Measurements from ENCODE around the gene LPCAT1.

Gene LPCAT1

DNA sequence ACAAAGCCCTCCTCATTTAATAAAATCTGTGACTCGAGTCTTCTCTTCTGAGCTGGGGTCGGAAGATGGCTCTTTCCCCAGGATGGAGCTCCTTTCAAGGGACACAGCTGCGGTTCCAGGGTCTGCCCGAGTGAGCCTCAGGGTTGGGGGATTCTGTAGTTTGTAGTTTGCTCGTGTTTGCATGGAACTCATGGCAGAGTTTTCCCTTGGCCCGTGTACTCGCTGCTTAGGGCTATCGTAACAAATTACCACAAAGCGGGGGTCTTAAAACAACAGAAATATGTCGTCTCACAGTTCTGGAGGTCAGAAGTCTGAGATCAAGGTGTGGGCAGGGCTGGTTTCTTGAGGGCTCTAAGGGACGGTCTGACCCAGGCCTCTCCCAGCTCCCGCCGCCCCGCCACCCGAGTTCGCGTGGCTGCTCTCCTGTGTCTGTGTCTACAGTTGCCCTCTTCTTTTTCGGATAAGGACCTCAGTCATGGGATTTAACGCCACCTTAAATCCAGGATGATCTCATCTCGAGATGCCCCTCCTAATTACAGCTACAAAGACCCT lies 13.9 kb upstream of the LPCAT1 start:
- H3K36me3 ChIP-seq = no peaks in the 10 kb centered on the region
- no peaks in the 10 kb centered on the region for H3K27me3 ChIP-seq
- DNase-seq = no peak
- H3K9me3 ChIP-seq = no peaks in the 10 kb centered on the region
- intact Hi-C loops (cut with DNase I; ENCODE audit: low total_unique reads) = no loop called here
- no peak overlapping the region for H3K27ac ChIP-seq
- TF ChIP-seq, protein P1, sequence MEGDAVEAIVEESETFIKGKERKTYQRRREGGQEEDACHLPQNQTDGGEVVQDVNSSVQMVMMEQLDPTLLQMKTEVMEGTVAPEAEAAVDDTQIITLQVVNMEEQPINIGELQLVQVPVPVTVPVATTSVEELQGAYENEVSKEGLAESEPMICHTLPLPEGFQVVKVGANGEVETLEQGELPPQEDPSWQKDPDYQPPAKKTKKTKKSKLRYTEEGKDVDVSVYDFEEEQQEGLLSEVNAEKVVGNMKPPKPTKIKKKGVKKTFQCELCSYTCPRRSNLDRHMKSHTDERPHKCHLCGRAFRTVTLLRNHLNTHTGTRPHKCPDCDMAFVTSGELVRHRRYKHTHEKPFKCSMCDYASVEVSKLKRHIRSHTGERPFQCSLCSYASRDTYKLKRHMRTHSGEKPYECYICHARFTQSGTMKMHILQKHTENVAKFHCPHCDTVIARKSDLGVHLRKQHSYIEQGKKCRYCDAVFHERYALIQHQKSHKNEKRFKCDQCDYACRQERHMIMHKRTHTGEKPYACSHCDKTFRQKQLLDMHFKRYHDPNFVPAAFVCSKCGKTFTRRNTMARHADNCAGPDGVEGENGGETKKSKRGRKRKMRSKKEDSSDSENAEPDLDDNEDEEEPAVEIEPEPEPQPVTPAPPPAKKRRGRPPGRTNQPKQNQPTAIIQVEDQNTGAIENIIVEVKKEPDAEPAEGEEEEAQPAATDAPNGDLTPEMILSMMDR (IDR thresholded peaks at IDR 0.05) = no peak
- H3K4me1 ChIP-seq = peaks cover 0 to 15% (median 3%) of the 10 kb centered on the region in 4 donors
- H3K4me3 ChIP-seq = no peak overlapping the region

DNA sequence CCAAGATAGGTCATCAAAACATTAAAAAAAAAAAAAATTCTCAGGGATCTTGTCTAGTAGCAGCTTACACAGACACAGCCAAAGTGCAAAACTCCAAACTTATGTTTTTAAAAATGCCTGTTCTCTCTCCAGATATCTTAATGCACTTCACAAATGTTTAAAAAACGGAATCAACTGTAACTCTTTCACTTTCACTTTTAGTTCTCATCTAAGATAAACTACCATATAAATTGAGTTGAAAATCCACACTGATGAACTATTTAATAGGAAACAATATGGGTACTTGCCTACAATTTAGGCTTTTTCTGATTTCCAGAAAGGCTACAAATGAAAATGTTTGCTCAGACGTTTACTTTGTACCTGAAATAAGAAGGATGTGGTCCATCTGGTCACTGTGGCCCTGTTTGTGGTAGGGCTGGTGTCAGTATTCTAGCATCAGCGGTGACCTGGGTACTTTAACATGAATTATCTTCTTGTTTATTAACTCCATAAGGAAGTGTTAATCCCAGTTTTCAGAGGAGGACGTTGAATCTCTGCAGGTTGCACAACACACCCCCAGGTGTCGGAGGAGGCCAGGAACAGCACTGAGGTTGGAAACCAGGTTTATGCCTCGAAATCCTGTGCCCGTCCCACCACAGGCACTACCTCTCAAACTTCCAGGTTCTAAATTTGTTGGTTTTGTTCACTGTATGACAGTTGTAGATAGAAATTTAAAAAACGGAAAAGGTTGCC lies 13.3 kb upstream of the LPCAT1 start:
- DNase-seq = no peak
- TF ChIP-seq, protein P1 (IDR thresholded peaks at IDR 0.05) = no peak
- peaks cover 0 to 8% (median 1%) of the 10 kb centered on the region in 4 donors for H3K4me1 ChIP-seq
- H3K4me3 ChIP-seq = peak overlapping the region; percentile 16 to 29
- H3K36me3 ChIP-seq = no peaks in the 10 kb centered on the region
- H3K9me3 ChIP-seq = no peaks in the 10 kb centered on the region
- intact Hi-C loops (cut with DNase I; ENCODE audit: low total_unique reads) = no loop called here
- peak overlapping the region in 1 of 2 donors; percentile 22 for H3K27ac ChIP-seq
- H3K27me3 ChIP-seq = no peaks in the 10 kb centered on the region

DNA sequence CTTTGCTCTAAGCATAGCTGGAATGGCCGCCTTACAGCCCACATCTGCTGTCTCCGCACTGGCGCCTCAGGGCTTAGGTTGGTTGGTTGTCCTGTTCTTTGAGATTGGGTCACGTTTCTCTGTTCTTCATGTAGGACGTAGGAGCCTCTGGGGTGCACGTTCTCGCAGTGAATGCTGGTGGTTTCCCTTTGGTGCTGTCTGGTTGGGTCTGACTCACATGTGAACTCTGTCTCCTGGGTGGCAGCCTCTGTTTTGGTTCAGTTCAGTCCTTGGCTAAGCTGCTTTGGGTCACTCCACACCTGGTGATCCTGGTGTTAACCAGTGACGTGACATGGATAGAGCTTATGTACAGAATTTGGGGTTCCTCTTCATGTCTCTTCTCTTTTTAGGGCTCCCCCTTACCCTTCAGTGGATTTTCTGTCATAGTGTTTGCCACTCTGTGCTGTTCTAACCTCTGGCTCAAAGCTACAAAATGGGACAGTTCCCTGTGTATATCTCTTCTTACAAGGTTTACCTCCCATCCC lies 12.6 kb upstream of the LPCAT1 start:
- H3K4me3 ChIP-seq = peak overlapping the region; percentile 16 to 29

DNA sequence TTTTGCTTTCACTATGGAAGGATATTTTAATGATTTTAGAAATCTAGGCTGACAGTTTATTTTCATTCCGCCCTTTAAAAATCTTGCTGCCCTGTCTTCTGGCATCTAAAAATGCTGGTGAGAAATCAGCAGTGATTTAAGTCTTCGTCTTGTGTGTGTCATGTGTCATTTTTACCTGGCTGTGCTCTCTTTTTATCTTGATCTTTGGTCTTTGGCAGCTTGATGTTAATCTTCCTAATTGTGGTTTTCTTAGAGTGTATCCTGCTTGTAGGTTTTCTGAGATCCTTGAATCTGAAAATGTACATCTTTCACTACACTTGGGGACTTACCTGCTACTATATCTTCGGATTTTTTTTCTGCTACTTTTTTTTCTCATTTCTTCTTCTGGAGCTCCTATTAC lies 11.9 kb upstream of the LPCAT1 start:
- intact Hi-C loops (cut with DNase I; ENCODE audit: low total_unique reads) = no loop called here
- no peak overlapping the region for H3K27ac ChIP-seq
- TF ChIP-seq, protein P1 (IDR thresholded peaks at IDR 0.05) = no peak

More for the DNA sequence above, 12.6 kb upstream of the LPCAT1 start:
- Histone ChIP-seq H3K36me3 (no peaks in the 10 kb centered on the region), H3K27me3 (no peaks in the 10 kb centered on the region), H3K9me3 (no peaks in the 10 kb centered on the region), H3K27ac (peak overlapping the region in 1 of 2 donors; percentile 22), H3K4me1 (peaks cover 0 to 2% (median under 1%) of the 10 kb centered on the region in 4 donors)
- TF ChIP-seq, protein P1 (IDR thresholded peaks at IDR 0.05) = no peak
- peak; percentile 19 to 60 for DNase-seq
- intact Hi-C loops (cut with DNase I; ENCODE audit: low total_unique reads) = no loop called here

DNA sequence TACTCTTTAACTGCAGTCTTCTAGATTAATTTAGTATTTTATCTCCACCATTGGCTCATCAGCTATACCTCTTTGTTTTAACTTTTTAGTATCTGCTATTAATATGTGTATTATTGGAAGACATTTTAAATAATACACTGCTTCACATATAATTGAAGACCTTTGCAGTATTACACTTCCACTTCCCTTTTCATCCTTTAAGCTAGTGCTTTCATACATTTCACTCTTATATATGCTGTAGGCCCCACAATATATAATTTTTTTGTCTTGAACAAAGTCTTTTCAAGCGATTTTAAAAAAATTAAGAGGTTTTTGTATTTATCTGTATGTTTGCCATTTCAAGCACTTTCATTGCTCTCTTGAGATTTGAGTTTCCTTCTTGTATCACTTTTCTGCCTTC lies 8.6 kb upstream of the LPCAT1 start:
- Histone ChIP-seq H3K4me1 (peaks cover 0 to 2% (median 0%) of the 10 kb centered on the region in 4 donors), H3K4me3 (no peak overlapping the region), H3K27me3 (no peaks in the 10 kb centered on the region), H3K27ac (no peak overlapping the region), H3K36me3 (no peaks in the 10 kb centered on the region), H3K9me3 (no peaks in the 10 kb centered on the region)
- TF ChIP-seq, protein P1 (IDR thresholded peaks at IDR 0.05) = no peak
- DNase-seq = no peak
- intact Hi-C loops (cut with DNase I; ENCODE audit: low total_unique reads) = no loop called here

More for the DNA sequence above, 11.9 kb upstream of the LPCAT1 start:
- H3K9me3 ChIP-seq = no peaks in the 10 kb centered on the region
- no peaks in the 10 kb centered on the region for H3K27me3 ChIP-seq
- H3K36me3 ChIP-seq = no peaks in the 10 kb centered on the region
- H3K4me1 ChIP-seq = peaks cover 0 to 2% (median 0%) of the 10 kb centered on the region in 4 donors
- no peak for DNase-seq
- H3K4me3 ChIP-seq = no peak overlapping the region

Data from tibial artery (tissue), 4 donors.